Uterus (tissue), 2 donors: Measurements from ENCODE around the gene OCA2.

Source experiments
- POLR2A ChIP-seq, 2 donors: fragments of 450-650 bp; IDR thresholded peaks; one replicate each; pipeline ENCODE4 v1.6.1; 2016; ENCODE audit warnings: antibody characterized with exemption in 2 of 2, mild to moderate bottlenecking in 1 of 2, moderate library complexity in 1 of 2
- TF ChIP-seq, protein P1 (sequence below), 4 experiments: fragments of 200-600 bp in 2 of 4; fragments of 450-650 bp in 2 of 4; sonication (generic) in 2 of 4; IDR thresholded peaks; one replicate each; pipeline ENCODE4 v1.5.1; 2016 to 2019; ENCODE audit warnings: antibody characterized with exemption in 4 of 4, mild to moderate bottlenecking in 2 of 4, moderate library complexity in 1 of 4

DNA sequence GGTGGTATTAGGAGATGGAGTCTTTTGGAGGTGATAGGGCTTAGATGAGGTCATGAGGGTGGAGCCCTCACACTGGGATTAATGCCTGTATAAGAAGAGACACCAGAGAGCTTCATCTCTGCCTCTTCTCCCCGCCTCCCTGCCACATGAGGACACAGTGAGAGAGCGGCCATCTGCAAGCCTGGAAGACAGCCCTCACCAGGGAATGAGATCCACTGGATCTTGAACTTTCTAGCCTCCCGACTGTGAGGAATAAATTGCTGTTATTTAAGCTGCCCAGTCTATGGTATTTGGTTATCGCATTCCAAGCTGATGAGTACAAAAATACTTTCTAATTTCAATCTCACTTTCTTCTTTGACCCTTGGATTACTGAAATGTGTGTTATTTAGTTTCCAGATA, 121.4 kb downstream of the OCA2 start:
- TF ChIP-seq, protein P1, sequence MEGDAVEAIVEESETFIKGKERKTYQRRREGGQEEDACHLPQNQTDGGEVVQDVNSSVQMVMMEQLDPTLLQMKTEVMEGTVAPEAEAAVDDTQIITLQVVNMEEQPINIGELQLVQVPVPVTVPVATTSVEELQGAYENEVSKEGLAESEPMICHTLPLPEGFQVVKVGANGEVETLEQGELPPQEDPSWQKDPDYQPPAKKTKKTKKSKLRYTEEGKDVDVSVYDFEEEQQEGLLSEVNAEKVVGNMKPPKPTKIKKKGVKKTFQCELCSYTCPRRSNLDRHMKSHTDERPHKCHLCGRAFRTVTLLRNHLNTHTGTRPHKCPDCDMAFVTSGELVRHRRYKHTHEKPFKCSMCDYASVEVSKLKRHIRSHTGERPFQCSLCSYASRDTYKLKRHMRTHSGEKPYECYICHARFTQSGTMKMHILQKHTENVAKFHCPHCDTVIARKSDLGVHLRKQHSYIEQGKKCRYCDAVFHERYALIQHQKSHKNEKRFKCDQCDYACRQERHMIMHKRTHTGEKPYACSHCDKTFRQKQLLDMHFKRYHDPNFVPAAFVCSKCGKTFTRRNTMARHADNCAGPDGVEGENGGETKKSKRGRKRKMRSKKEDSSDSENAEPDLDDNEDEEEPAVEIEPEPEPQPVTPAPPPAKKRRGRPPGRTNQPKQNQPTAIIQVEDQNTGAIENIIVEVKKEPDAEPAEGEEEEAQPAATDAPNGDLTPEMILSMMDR (IDR thresholded peaks at IDR 0.05), result no peak
- no peak for TF ChIP-seq POLR2A (IDR thresholded peaks at IDR 0.05)
